Heart left ventricle (tissue), 16 donors: ENCODE data around the gene ORC6. TPM values are rescaled to one million over a fixed set of nuclear protein-coding genes. Genes with fewer than 3 reads are reported as not detected.

Source experiments
- ATAC-seq, 4 donors: fragments of 200-7000 bp; cut with Tn5 transposase; one replicate each; pipeline ENCODE4 v1.9.1; 2020 to 2022; ENCODE audit warnings: moderate library complexity in 4 of 4, mild to moderate bottlenecking in 3 of 4, moderate number of reproducible peaks in 1 of 4
- DNase-seq, 5 donors: peaks; one replicate each; pipeline ENCODE4 v3.0.0-alpha.2; 2020
- H3K27ac ChIP-seq, 12 donors: fragments of 200-600 bp; sonication (generic) in 4 of 12; one replicate each; pipeline versions ENCODE4 v1.5.0 to v1.8.0; 2016 to 2022; ENCODE audit warnings: mild to moderate bottlenecking in 2 of 12
- H3K27me3 ChIP-seq, 9 donors: fragments of 200-600 bp; sonication (generic) in 2 of 9; one replicate each; pipeline versions ENCODE4 v1.5.1 to v1.8.0; 2016 to 2022; ENCODE audit warnings: mild to moderate bottlenecking in 3 of 9
- H3K36me3 ChIP-seq, 9 donors: fragments of 200-600 bp; sonication (generic) in 2 of 9; one replicate each; pipeline versions ENCODE4 v1.5.0 to v1.8.0; 2018 to 2022; ENCODE audit warnings: mild to moderate bottlenecking in 2 of 9
- H3K4me1 ChIP-seq, 12 donors: fragments of 200-600 bp; sonication (generic) in 4 of 12; one replicate each; pipeline versions ENCODE4 v1.5.0 to v1.8.0; 2016 to 2022; ENCODE audit warnings: mild to moderate bottlenecking in 3 of 12
- H3K4me3 ChIP-seq, 12 donors: fragments of 200-600 bp; sonication (generic) in 4 of 12; one replicate each; pipeline versions ENCODE4 v1.5.0 to v1.8.0; 2017 to 2022; ENCODE audit warnings: mild to moderate bottlenecking in 9 of 12, moderate library complexity in 4 of 12
- H3K9me3 ChIP-seq, 12 donors: fragments of 200-600 bp; sonication (generic) in 4 of 12; one replicate each; pipeline versions ENCODE4 v1.5.0 to v1.8.0; 2016 to 2022; ENCODE audit warnings: mild to moderate bottlenecking in 1 of 12
- CTCF ChIP-seq, 12 donors: fragments of 200-600 bp; sonication (generic) in 4 of 12; IDR thresholded peaks; one replicate each; pipeline versions ENCODE4 v1.5.0 to v1.8.0; 2018 to 2022; ENCODE audit warnings: antibody characterized with exemption in 12 of 12, mild to moderate bottlenecking in 5 of 12
- POLR2A ChIP-seq, 2 donors: fragments of 450-650 bp; IDR thresholded peaks; one replicate each; pipeline ENCODE4 v1.6.1; 2017; ENCODE audit warnings: antibody characterized with exemption in 2 of 2, mild to moderate bottlenecking in 2 of 2, moderate library complexity in 2 of 2
- WGBS, 4 donors: extraction: QIAGEN DNeasy Blood & Tissue Kit in 2 of 4; methylation state at CpG; one replicate each; pipeline versions ENCODE4 v1.1.5 to v1.1.7; 2013 to 2018; 5-methylcytosine and 5-hydroxymethylcytosine counted together
- intact Hi-C, 10 donors: fragments of 100-400 bp; cut with DNase I; formaldehyde crosslinking; loops; one replicate each; pipeline versions ENCODE4 v1.11.1 to v1.14.2; 2022
- polyA plus RNA-seq, 2 donors: library from polyadenylated mRNA; stranded (reverse); fragments of 200-250 nt; gene quantifications; one replicate each; pipeline ENCODE4 v1.2.3, GENCODE V29; 2013
- total RNA-seq, 9 donors: library from RNA; depleted of rRNA in 2 of 9; stranded (reverse); fragments of >200 nt in 2 of 9; fragmentation: NEBNext Ultra II Directional in 3 of 9; extraction: Animal tissue kit (Norgen Biotek cat#: 25700) in 3 of 9; gene quantifications; one replicate each; pipeline versions ENCODE4 v1.1.0 to v1.2.4, GENCODE V29; 2016 to 2023
- donor health status: ischemic (EF 13 %, LVEDD 7.1; RV severe dilation, severe dysfunction).
- donor health status: healthy with polysubstance abuse.
- donor health status: DM: no; HTN: yes; CAD: no.
- donor health status: DM: no; HTN: no; CAD: no.
- donor health status: ischemic (EF 25% LVEDD 6.9; RV normal size, moderate dysfunction).
- donor health status: ischemic (EF 25% LVEDD 5.7; RV mildly dilated, moderate dysfunction).
- donor health status: healthy.
- donor health status: DM: yes; HTN: yes; CAD: no.
- donor health status: ischemic (EF 35%, LVEDD 5.7; RV mildly dilated, moderate dysfunction).
- donor health status: nonischemic (EF 11% LVEDD 7.7; RV severe dilation, severe dysfunction).
- donor health status: DM: yes; HTN: yes; CAD: no.
- donor health status: PGD.
- donor health status: ischemic (EF 29% LVEDD 5.4; RV normal size, mild dysfunction).
- donor health status: nonischemic (EF 23%, LVEDD 6.1; RV moderate dilation, normal function).

Gene ORC6
- total and polyA plus RNA-seq, 11 donors: 1.3 to 4.3 (median 2.5) TPM

GRCh38 chr16:46718214-46718613 lies 28.8 kb downstream of the ORC6 start:
- WGBS, 4 donors: 74 to 81% (median 77%) methylated on average over 8 of the region's 8 CpGs
- ATAC-seq (no peak), DNase-seq (no peak)
- H3K4me1 ChIP-seq: peaks cover 0 to 38% (median 12%) of the 10 kb centered on the region in 12 donors
- intact Hi-C loops: no loop called here
- peaks cover 0 to 66% (median 6%) of the 10 kb centered on the region in 9 donors for H3K36me3 ChIP-seq
- H3K4me3 ChIP-seq: no peak overlapping the region
- H3K9me3 ChIP-seq: no peaks in the 10 kb centered on the region
- H3K27me3 ChIP-seq: no peaks in the 10 kb centered on the region
- H3K27ac ChIP-seq: no peak overlapping the region
- no peak for TF ChIP-seq CTCF (IDR thresholded peaks at IDR 0.05)

DNA sequence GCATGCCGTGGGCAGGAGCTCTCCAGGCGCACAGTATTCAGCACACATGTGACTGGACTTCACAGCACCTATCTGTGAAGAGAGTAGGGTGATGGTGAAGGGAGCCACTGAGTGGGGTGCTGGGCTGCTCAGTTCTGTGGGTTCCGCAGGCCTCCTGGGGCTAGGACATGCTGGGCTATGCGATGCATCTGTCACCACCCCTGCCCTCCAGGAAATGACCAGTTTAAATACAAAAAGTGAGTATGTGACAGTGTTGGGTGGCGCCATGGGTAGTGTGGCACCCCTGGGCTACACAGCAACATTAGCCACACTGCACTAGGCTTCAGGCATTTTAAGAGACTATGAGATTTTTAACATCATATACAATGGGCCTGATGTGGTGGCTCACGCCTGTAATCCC lies 30.1 kb downstream of the ORC6 start:
- intact Hi-C loops: no loop called here
- DNase-seq: no peak
- 82 to 87% (median 85%) methylated on average over 6 of the region's 6 CpGs for WGBS, 4 donors
- peaks cover 0 to 79% (median 6%) of the 10 kb centered on the region in 9 donors for H3K36me3 ChIP-seq
- H3K27ac ChIP-seq: no peak overlapping the region
- H3K4me1 ChIP-seq: peaks cover 0 to 25% (median 7%) of the 10 kb centered on the region in 12 donors
- no peak for ATAC-seq
- no peak for TF ChIP-seq POLR2A (IDR thresholded peaks at IDR 0.05)
- TF ChIP-seq CTCF (IDR thresholded peaks at IDR 0.05): no peak
- no peak overlapping the region for H3K4me3 ChIP-seq
- no peaks in the 10 kb centered on the region for H3K9me3 ChIP-seq
- H3K27me3 ChIP-seq: no peaks in the 10 kb centered on the region

DNA sequence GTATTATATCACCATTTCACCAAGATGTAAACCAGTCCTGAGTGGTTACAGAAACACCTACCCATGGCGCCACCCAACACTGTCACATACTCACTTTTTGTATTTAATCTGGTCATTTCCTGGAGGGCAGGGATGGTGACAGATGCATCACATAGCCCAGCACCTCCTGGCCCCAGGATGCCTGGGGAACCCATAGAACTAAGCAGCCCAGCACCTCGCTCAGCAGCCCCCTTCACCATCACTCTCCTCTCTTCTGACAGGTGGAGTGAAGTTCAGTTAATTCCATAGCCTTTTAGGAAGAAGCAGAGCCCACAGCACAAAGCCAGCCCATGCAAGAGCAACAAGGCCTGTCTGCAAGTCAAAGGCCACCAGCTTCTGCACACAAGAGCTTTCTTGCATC lies 31.2 kb downstream of the ORC6 start:
- 93 to 100% (median 98%) methylated on average over 2 of the region's 2 CpGs for WGBS, 4 donors
- peaks cover 0 to 3% (median 0%) of the 10 kb centered on the region in 12 donors for H3K9me3 ChIP-seq
- DNase-seq (no peak), ATAC-seq (no peak)
- peaks cover 0 to 14% (median under 1%) of the 10 kb centered on the region in 12 donors for H3K4me1 ChIP-seq
- H3K27ac ChIP-seq: no peak overlapping the region
- H3K4me3 ChIP-seq: no peak overlapping the region
- H3K36me3 ChIP-seq: peaks cover 0 to 90% (median 6%) of the 10 kb centered on the region in 9 donors
- intact Hi-C loops: no loop called here
- no peaks in the 10 kb centered on the region for H3K27me3 ChIP-seq
- TF ChIP-seq POLR2A (IDR thresholded peaks at IDR 0.05) (no peak), CTCF (IDR thresholded peaks at IDR 0.05) (no peak)

DNA sequence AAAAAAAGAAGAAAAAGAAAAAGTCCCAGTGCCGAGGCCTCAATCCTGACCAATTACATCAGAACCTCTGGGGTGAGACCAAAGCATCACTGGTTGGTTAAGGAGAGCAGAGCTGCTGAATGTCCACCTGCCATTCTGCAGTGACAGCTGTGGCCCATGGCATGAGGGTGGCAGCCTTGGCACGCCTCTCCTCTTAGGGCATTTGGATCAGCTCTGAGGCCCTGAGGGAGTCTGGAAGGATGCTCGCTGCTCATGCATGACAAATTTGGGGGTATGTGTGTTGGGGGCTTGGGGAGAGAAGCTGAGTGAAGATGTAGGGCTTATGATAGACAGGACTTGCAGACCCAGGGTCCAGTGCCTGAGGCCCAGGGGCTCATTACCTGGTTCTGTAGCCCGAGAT lies 32.4 kb downstream of the ORC6 start:
- peaks cover 0 to 96% (median 6%) of the 10 kb centered on the region in 9 donors for H3K36me3 ChIP-seq
- ATAC-seq (peak; percentile 32 to 58 (median 37)), DNase-seq (no peak)
- intact Hi-C loops: no loop called here
- peaks cover 0 to 8% (median 0%) of the 10 kb centered on the region in 12 donors for H3K4me1 ChIP-seq
- TF ChIP-seq CTCF (IDR thresholded peaks at IDR 0.05) (no peak), POLR2A (IDR thresholded peaks at IDR 0.05) (no peak)
- no peak overlapping the region for H3K27ac ChIP-seq
- no peak overlapping the region for H3K4me3 ChIP-seq
- H3K9me3 ChIP-seq: peaks cover 0 to 9% (median 0%) of the 10 kb centered on the region in 12 donors
- no peaks in the 10 kb centered on the region for H3K27me3 ChIP-seq
- 68 to 76% (median 71%) methylated on average over 4 of the region's 4 CpGs for WGBS, 4 donors
